Ovary (tissue), 9 donors: ENCODE measurements around the gene CBX3. TPM values are rescaled to one million over a fixed set of nuclear protein-coding genes. Genes with fewer than 3 reads are reported as not detected.

ENCODE experiments used
- DNase-seq, 5 donors: peaks; one replicate each; pipeline ENCODE4 v3.0.0-alpha.2; 2019 to 2020
- H3K27ac ChIP-seq, 2 donors: fragments of 200-600 bp; one replicate each; pipeline versions ENCODE4 v1.5.1 to v1.8.0; 2019 to 2022
- H3K27me3 ChIP-seq: fragments of 200-600 bp; one replicate; pipeline ENCODE4 v1.8.0; 2022
- H3K36me3 ChIP-seq: fragments of 200-600 bp; sonication (generic); one replicate; pipeline ENCODE4 v1.5.1; 2019
- H3K4me1 ChIP-seq: one replicate; pipeline ENCODE4 v1.8.1; 2013; ENCODE audit warnings: mild to moderate bottlenecking, moderate library complexity; ENCODE audit not compliant: insufficient read depth
- H3K4me3 ChIP-seq: fragments of 200-600 bp; sonication (generic); one replicate; pipeline ENCODE4 v1.5.1; 2017
- H3K9me3 ChIP-seq, 2 donors: fragments of 200-600 bp in 1 of 2; sonication (generic) in 1 of 2; one replicate each; pipeline versions ENCODE4 v1.5.1 to v1.8.1; 2013 to 2019; ENCODE audit warnings: mild to moderate bottlenecking in 1 of 2, moderate library complexity in 1 of 2
- EP300 ChIP-seq: sonication (generic); formaldehyde crosslinking; IDR thresholded peaks from one replicate; pipeline ENCODE4 v1.6.1; 2017; ENCODE audit warnings: antibody characterized with exemption
- POLR2A ChIP-seq: fragments of 450-650 bp; IDR thresholded peaks from one replicate; pipeline ENCODE4 v1.6.1; 2017; ENCODE audit warnings: antibody characterized with exemption, mild to moderate bottlenecking, moderate library complexity
- WGBS, 3 donors: extraction: QIAGEN DNeasy Blood & Tissue Kit in 1 of 3; methylation state at CpG; one replicate each; pipeline versions ENCODE4 v1.1.5 to v1.1.7; 2013 to 2017; 5-methylcytosine and 5-hydroxymethylcytosine counted together
- intact Hi-C, 4 donors: fragments of 100-400 bp; cut with DNase I; formaldehyde crosslinking; loops; one replicate each; pipeline versions ENCODE4 v1.11.0 to v1.15.1; 2022 to 2023
- polyA plus RNA-seq, 2 donors: library from polyadenylated mRNA; stranded (reverse); fragments of 200-250 nt in 1 of 2; fragments of 350-450 nt in 1 of 2; fragmentation: Illumina TruSeq in 1 of 2; extraction: RNeasy Lipid Tissue Mini Kit (QIAGEN cat#74804) in 1 of 2; gene quantifications; one replicate each; pipeline ENCODE4 v1.2.3, GENCODE V29; 2013 to 2014
- total RNA-seq, 7 donors: library from RNA; depleted of rRNA in 2 of 7; stranded (reverse); fragments of >200 nt in 2 of 7; fragmentation: NEBNext Ultra II Directional in 3 of 7; extraction: Animal tissue kit (Norgen Biotek cat#: 25700) in 3 of 7; gene quantifications; one replicate each; pipeline versions ENCODE4 v1.1.0 to v1.2.4, GENCODE V29; 2016 to 2023
- TF ChIP-seq, protein P1 (sequence below), 3 donors: fragments of 450-650 bp in 2 of 3; fragments of 200-600 bp in 1 of 3; IDR thresholded peaks; one replicate each; pipeline versions ENCODE4 v1.5.1 to v1.8.0; 2016 to 2022; ENCODE audit warnings: antibody characterized with exemption in 3 of 3, mild to moderate bottlenecking in 1 of 3
- donor health status: DM: no; HTN: no; CAD: no; lungs with moderate emphysema.
- donor health status: DM: no; HTN: no; CAD: no.
- donor health status: Bipolar disorder and iron deficiency.
- donor health status: DM: yes; HTN: yes; CAD: no.
- donor health status: DM: no; HTN: no; CAD: no.
- donor health status: DM: yes; HTN: yes; CAD: no.

CBX3 gene
- total and polyA plus RNA-seq, 9 donors = 71.7 to 133 (median 92.0) TPM

- peaks cover 1% of the 10 kb centered on the region for H3K4me1 ChIP-seq
- TF ChIP-seq POLR2A = peak; percentile 6
- TF ChIP-seq EP300 = no peak
- peak; percentile 64 to 83 (median 81) for DNase-seq
- 0 to 1% (median 1%) methylated on average over 31 to 65 of the region's 68 CpGs for WGBS, 3 donors
- no peaks in the 10 kb centered on the region for H3K36me3 ChIP-seq
- H3K9me3 ChIP-seq = no peaks in the 10 kb centered on the region
- intact Hi-C loops = loop anchor here in 2 of 4 donors (5.0 to 10.0 kb wide), 3 partner anchors 250 to 952 kb away; partner anchors contain the start of genes HOXA3 (in 1 of the 2) and HOXA7 (in 1 of the 2)
- H3K4me3 ChIP-seq = peak overlapping the region; percentile 97
- peak overlapping the region; percentile 98 to 100 for H3K27ac ChIP-seq
- no peaks in the 10 kb centered on the region for H3K27me3 ChIP-seq
These were observed 760 bp downstream of the CBX3 start for GRCh38 chr7:26202019-26202990.

DNA sequence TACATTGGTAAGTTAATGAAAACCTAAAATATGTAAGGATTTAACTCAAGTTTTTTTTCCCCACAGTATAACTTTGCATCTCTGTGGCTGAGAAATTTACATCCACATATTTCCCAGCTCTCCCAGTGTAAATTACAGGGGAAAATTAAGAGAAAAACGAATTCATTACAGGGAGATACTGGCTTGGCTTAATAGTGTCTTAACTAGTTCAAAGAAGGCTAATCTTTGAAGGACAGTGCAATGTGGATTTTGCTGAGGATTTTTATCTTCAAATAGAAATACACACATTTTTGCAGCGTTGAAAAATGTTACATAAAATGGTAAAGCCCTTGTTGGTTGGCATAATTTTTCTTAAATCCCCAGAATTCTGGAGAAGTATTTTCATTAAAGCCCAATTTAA, 1.5 kb downstream of the CBX3 start:
- Histone ChIP-seq H3K4me3 (peak overlapping the region; percentile 97), H3K36me3 (no peaks in the 10 kb centered on the region), H3K27me3 (no peaks in the 10 kb centered on the region), H3K4me1 (peaks cover 1% of the 10 kb centered on the region), H3K27ac (no peak overlapping the region), H3K9me3 (no peaks in the 10 kb centered on the region)
- 3 to 9% (median 4%) methylated on average over 2 of the region's 2 CpGs for WGBS, 3 donors
- intact Hi-C loops = loop anchor here in 2 of 4 donors (5.0 to 10.0 kb wide), 3 partner anchors 251 to 952 kb away; partner anchors contain the start of genes HOXA3 (in 1 of the 2) and HOXA7 (in 1 of the 2)
- DNase-seq = no peak
- no peak for TF ChIP-seq EP300
- TF ChIP-seq POLR2A = no peak
- TF ChIP-seq, protein P1, sequence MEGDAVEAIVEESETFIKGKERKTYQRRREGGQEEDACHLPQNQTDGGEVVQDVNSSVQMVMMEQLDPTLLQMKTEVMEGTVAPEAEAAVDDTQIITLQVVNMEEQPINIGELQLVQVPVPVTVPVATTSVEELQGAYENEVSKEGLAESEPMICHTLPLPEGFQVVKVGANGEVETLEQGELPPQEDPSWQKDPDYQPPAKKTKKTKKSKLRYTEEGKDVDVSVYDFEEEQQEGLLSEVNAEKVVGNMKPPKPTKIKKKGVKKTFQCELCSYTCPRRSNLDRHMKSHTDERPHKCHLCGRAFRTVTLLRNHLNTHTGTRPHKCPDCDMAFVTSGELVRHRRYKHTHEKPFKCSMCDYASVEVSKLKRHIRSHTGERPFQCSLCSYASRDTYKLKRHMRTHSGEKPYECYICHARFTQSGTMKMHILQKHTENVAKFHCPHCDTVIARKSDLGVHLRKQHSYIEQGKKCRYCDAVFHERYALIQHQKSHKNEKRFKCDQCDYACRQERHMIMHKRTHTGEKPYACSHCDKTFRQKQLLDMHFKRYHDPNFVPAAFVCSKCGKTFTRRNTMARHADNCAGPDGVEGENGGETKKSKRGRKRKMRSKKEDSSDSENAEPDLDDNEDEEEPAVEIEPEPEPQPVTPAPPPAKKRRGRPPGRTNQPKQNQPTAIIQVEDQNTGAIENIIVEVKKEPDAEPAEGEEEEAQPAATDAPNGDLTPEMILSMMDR (IDR thresholded peaks at IDR 0.05) = no peak

- WGBS, 3 donors = 83 to 85% (median 85%) methylated on average over 5 of the region's 5 CpGs
- Histone ChIP-seq H3K36me3 (no peaks in the 10 kb centered on the region), H3K4me1 (peaks cover 1% of the 10 kb centered on the region), H3K4me3 (no peak overlapping the region), H3K27me3 (no peaks in the 10 kb centered on the region), H3K9me3 (no peaks in the 10 kb centered on the region), H3K27ac (no peak overlapping the region)
- TF ChIP-seq EP300 (no peak), POLR2A (no peak)
- TF ChIP-seq, protein P1 (IDR thresholded peaks at IDR 0.05) = no peak
- DNase-seq = no peak
- intact Hi-C loops = loop anchor here in 1 of 4 donors (10.0 kb wide), 1 partner anchor 947 kb away; the partner anchor contains the start of genes HOXA3 and HOXA7
These were observed 6.5 kb downstream of the CBX3 start for GRCh38 chr7:26208040-26208439.

DNA sequence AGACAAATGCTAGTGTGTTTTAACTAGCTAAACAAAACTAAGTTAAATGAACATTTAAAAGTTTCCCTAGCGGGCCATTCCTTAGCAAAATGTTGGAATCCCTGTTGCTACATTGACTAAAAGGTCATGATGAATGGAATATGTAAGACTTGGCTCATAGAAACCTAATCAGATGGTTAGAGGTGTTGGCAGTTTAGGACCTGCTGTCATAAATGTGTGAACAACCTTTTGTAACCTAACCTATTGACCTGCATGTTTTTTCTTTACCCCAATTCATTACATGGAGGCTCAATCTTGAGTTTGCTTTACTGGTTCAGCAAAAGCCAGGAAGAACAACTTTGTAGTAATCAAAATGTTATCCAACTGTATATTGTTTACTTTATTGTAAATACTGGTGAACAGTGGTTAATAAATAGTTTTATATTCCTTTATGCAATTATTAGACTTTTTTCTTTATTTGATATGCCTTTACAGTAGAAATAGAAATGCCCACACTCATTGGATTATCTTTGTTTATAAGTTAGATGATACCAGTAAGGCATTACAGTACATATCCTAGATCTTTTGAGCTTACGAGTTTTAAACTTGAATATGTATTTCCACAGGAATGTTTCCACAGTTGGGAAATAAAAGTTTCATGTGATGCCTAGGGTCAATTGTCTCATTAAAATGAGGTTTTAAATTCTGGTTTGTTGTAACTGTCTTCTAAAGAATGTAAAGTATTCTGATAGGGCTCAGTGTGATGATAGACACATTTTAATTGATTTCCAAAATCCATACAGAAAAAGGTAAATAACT, 11.6 kb downstream of the CBX3 start:
- H3K36me3 ChIP-seq = no peaks in the 10 kb centered on the region
- intact Hi-C loops = no loop called here
- no peaks in the 10 kb centered on the region for H3K4me1 ChIP-seq
- no peak overlapping the region for H3K4me3 ChIP-seq
- no peak for DNase-seq
- WGBS, 3 donors = 84 to 94% (median 89%) methylated on average over 2 of the region's 2 CpGs
- no peaks in the 10 kb centered on the region for H3K27me3 ChIP-seq
- no peaks in the 10 kb centered on the region for H3K9me3 ChIP-seq
- TF ChIP-seq, protein P1 (IDR thresholded peaks at IDR 0.05) = no peak
- TF ChIP-seq EP300 = no peak
- TF ChIP-seq POLR2A = no peak
- no peak overlapping the region for H3K27ac ChIP-seq
